Stimulated activated CD4-positive, alpha-beta T cell treated with anti-CD3 and anti-CD28 coated beads, Interleukin-15, amount 100 ng/mL, for 1 hour (primary cell): ENCODE measurements around the gene ATXN7L1.

ENCODE experiments used
- DNase-seq, 2 donors: peaks; one replicate each; pipeline ENCODE4 v3.0.0-alpha.2; 2020; ENCODE audit warnings: low read depth in 1 of 2, low spot score in 1 of 2

The ATXN7L1 gene, protein sequence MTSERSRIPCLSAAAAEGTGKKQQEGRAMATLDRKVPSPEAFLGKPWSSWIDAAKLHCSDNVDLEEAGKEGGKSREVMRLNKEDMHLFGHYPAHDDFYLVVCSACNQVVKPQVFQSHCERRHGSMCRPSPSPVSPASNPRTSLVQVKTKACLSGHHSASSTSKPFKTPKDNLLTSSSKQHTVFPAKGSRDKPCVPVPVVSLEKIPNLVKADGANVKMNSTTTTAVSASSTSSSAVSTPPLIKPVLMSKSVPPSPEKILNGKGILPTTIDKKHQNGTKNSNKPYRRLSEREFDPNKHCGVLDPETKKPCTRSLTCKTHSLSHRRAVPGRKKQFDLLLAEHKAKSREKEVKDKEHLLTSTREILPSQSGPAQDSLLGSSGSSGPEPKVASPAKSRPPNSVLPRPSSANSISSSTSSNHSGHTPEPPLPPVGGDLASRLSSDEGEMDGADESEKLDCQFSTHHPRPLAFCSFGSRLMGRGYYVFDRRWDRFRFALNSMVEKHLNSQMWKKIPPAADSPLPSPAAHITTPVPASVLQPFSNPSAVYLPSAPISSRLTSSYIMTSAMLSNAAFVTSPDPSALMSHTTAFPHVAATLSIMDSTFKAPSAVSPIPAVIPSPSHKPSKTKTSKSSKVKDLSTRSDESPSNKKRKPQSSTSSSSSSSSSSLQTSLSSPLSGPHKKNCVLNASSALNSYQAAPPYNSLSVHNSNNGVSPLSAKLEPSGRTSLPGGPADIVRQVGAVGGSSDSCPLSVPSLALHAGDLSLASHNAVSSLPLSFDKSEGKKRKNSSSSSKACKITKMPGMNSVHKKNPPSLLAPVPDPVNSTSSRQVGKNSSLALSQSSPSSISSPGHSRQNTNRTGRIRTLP

GRCh38 chr7:105876091-105876963 lies at the start of gene ATXN7L1:
ATXN7L1 (minus strand) TSS chr7:105876599; CDS start chr7:105876558, 41 bp downstream.
- peak; percentile 87 to 91 for DNase-seq

DNA sequence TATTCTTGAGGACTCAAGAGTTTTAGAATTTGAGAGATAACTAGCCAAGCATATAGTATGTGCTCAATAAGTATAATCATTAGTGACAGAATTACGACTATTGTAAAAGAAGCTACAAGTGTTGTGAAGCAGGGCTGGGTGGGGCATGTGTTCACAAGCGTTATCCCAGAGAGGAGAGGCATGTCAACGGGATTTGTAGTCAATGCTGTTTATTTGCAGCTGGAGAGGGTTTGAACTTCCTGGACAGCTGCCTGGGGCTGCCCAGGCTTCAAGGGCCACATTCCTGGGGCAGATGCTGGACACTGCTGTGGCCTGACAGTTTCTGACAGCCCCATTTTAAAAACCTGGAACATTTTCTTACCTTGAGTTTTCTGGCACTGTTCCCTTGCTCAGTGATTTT lies 49.7 kb upstream of the ATXN7L1 start:
- DNase-seq = no peak

DNA sequence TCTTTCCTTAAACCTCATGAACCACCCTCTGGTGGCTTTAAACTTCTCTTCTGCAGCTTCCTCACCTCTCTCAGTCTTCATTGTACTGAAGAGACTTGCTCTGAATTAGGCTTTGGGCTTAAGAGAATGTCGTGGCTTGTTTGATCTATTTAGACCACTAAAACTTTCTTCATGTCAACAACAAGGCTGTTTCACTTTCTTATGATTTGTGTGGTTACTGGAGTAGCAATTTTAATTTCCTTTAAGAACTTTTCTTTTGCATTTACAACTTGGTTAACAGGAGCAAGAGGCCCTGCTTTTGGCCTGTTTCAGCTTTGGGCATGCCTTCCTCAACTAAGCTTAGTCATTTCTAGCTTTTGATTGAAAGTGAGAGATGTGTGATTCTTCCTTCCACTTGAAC lies 48.5 kb upstream of the ATXN7L1 start:
- DNase-seq = no peak

DNA sequence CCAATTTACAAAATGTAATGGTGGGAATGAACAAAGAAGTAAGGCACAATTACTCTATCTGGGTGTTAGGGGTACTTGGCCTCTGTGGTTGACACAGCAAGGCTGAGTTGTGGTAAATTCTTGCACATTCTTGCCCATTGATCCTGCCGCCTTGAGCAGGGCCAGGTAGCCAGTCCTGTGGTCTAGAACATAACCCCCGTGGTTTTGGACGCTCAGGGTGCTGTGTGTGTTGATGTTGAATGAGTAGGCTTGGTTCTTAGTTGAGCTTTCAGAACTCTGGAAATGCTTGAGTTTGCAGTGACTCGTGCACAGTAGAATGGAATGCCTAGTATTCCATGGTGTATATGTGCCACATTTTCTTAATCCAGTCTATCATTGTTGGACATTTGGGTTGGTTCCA lies 44.4 kb upstream of the ATXN7L1 start:
- DNase-seq = no peak

DNA sequence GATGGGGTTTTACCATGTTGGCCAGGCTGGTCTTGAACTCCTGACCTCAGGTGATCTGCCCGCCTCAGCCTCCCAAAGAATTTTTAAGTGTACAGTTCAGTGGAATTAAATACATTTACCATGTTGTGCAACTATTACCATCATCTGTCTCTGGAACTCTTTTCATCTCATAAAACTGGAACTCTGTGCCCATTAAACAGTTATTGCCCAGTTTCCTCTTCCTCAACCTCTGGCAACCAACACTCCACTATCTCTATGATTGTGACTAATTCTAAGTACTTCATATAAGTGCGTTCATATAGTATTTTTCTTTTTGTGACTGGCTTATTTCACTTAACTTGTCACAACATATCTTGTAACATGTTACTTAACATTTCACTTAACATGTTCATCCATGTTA lies 41.3 kb upstream of the ATXN7L1 start:
- no peak for DNase-seq

DNA sequence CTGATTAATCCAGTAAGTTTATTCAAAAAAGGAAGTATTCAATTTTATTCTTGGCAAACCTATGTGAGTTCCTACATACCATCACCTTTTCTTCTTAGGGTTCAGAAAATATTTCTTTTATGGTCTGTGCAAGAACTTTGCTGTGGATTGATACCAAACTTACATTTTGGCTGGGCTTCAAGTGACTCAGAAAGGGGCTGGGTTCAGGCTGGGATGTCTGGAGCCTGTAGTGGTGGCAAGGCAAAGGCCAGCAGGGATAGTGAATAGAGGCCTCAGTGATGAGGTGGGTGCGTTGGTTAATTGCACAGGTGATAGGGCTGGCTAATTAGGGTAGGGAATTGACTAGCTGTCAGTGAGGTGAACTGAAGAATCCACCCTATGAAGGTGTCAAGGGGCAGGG lies 40.2 kb upstream of the ATXN7L1 start:
- no peak for DNase-seq

DNA sequence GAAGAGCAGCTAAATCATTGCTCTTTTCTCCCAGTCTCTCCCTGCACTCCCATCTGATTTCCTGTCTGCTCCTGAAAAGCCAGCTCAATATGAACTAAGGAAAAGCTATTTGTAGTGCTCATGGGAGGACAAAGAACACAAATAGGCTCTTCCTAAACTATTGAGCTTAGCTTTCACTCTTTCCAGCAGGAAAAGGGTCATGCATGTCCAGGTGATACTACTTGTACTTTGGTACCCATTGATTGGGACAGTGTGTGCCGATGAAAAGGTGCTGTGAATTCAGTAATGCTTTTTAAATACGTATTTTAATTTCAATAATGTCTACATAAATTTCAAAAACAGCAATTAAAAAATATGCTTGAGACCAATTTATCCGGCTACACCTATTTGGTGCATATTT lies 37.5 kb upstream of the ATXN7L1 start:
- no peak for DNase-seq

- DNase-seq = no peak
Observed at GRCh38 chr7:105911961-105912575, 35.7 kb upstream of the ATXN7L1 start.

DNA sequence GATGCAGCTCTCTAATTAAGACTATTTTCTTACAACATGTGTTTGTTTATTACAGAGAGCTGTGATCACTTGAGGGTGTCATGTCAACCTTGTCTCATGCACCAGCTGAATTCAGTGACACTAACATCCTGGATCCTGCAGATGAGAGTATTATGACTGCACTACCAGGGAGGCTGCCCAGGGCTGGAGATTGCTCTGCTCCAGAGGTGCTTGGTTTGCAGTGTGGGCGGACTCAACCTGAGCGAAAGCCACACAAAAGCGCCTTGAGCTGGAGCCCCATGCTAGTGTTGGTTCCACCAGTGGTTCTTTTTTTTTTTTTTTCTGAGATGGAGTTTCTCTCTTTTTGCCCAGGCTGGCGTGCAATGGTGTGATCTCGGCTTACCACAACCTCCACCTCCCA lies 33.8 kb upstream of the ATXN7L1 start:
- no peak for DNase-seq

DNA sequence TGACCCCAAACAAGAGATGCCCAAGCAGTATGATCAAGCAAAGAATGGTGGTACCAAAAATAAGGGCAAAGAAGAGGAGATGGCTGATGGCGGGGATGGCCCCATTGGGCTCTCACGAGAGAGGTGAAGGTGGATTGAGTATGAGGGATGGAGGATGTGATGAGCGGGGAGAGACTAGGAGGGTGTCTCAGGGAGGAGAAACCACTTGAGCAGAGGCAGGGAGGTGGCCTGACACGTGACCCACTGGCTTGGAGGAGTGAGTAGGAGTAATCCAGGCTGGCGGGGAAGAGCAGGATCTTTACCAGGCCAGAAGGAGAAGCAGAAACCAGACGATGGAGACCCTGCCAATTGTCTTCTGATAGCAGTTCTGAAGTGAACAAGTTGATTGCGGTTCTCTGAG lies 33.3 kb upstream of the ATXN7L1 start:
- no peak for DNase-seq

DNA sequence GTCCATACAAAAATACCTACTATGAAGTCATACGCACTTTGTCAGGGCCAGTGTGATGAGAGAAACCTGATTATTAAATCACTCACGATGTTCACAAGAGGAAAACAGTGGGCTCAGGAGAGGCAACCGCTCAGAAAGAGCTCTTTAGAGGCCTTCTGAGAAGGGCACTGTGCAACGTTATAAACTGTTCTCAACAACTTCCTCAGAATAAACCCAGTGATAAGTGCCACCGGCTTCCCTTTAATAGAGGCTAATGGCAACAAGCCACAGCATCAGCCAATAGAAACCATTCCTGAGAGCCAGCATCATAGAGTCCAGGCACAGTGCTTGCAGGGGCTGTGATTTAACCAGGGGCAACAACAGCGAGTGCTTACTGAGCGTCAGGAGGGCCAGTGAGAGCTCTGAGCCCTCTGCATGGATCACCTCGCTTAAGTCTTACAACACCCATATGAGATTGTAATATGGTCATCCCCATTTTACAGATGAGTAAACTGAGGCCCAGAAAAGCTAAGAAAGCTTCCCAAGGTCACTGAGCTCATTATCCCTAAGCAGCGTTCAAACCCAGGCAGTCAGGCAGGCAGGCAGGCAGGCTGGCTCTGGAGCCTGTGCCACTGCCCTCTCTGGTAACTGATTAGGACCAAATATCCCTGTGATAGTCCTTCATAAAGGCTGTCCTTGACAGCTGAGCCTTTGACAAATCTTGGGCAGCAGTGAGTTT lies 30.9 kb upstream of the ATXN7L1 start:
- DNase-seq = no peak

GRCh38 chr7:105906695-105907094 lies 30.3 kb upstream of the ATXN7L1 start:
- DNase-seq = no peak

DNA sequence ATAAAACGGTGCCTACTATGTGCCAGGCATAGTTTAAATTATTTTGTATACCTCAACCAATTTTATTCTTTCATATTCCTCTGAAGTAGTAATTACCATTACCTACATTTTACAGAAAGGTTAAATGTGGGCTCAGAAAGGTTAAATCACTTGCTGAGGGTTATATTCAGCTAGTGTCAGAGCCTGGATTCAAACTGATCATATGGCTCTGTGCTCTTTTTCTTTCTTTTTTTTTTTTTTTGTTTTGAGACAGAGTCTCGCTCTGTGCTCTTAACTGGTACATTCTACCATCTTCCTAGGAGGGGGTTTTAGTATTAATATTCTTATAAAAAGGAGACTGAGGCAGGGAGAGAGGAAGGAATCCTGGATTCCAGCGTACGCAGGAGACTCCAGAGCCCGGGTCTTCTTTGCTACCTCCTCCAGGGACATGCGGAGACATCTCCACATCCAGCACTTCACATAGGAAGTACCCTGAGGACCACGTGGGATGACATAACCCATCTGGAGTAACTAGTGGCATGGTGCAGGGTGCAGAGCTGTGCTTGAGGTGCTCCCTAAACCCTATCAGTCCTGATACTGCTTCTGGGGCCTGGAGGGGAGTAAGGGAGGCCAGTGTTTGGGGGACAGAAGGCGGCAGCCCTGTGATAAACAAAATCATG lies 29.6 kb upstream of the ATXN7L1 start:
- no peak for DNase-seq

GRCh38 chr7:105905209-105905909 lies 29.0 kb upstream of the ATXN7L1 start:
- DNase-seq = no peak

DNA sequence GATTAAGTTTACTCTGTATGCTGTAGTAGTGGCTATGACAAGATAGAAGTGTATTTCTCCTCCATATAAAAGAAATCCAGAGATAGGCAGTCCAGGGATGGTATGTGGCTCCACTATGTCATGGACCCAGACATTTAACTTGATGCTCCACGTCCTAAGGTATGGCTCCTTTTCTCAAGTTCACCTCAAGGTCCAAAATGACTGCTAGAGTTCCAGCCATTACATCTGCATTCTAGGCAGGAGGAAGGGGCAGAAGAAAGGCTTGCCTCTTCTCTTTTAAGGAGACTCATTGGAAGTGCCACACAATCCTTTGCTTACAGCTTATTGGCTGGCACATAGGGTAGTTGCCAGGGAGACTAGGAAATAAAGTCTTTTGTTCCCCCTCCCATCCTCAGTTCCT lies 27.7 kb upstream of the ATXN7L1 start:
- DNase-seq = no peak

DNA sequence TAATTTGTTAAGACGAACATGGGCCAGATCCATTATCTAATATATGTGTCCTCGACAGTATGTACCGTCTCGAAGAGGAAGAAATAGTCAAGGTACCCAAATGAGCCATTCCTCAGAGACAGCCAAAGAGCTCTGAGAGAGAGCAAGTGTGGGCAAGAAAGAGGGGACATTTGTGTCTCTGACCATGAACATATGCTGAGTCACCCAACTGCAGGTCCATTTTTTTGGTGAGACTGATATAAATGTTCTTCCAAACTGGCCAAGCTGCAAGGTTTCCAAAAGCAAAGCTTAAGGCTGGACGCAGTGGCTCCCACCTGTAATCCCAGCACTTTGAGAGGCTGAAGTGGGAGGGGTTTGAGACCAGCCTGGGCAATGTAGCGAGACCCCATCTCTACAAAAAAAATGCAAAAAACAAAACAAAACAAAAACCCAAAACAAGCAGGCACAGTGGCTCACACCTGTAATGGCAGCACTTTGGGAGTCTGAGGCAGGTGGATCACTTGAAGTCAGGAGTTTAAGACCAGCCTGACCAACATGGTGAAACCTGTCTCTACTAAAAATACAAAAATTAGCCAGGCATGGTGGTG lies 26.0 kb upstream of the ATXN7L1 start:
- no peak for DNase-seq

GRCh38 chr7:105897999-105898398 lies 21.6 kb upstream of the ATXN7L1 start:
- no peak for DNase-seq

- DNase-seq = no peak
Observed at GRCh38 chr7:105896407-105896911, 20.1 kb upstream of the ATXN7L1 start.

GRCh38 chr7:105894131-105894530 lies 17.7 kb upstream of the ATXN7L1 start:
- no peak for DNase-seq
